Urinary bladder (tissue), 4 donors: ENCODE data around the gene ATP11A. TPM values are rescaled to one million over a fixed set of nuclear protein-coding genes. Genes with fewer than 3 reads are reported as not detected.

ENCODE experiments used
- DNase-seq: peaks from one replicate; pipeline ENCODE4 v3.0.0-alpha.2; 2015; ENCODE audit errors: extremely low spot score
- H3K27ac ChIP-seq: one replicate; pipeline ENCODE4 v1.5.1; 2013; ENCODE audit warnings: low read depth, mild to moderate bottlenecking, moderate library complexity
- H3K36me3 ChIP-seq: one replicate; pipeline ENCODE4 v1.6.1; 2013; ENCODE audit warnings: mild to moderate bottlenecking, moderate library complexity; ENCODE audit not compliant: insufficient read depth
- H3K4me1 ChIP-seq: one replicate; pipeline ENCODE4 v1.6.1; 2013; ENCODE audit warnings: mild to moderate bottlenecking, moderate library complexity; ENCODE audit not compliant: insufficient read depth
- H3K4me3 ChIP-seq: one replicate; pipeline ENCODE4 v1.5.1; 2013; ENCODE audit warnings: low read depth, low read length
- WGBS: extraction: QIAGEN DNeasy Blood & Tissue Kit; methylation state at CpG from one replicate; pipeline ENCODE4 v1.1.7; 2013; 5-methylcytosine and 5-hydroxymethylcytosine counted together
- polyA plus RNA-seq: library from polyadenylated mRNA; stranded (reverse); fragments of 200-250 nt; gene quantifications from one replicate; pipeline ENCODE4 v1.2.3, GENCODE V29; 2013
- total RNA-seq: library from RNA; depleted of rRNA; stranded (reverse); fragments of >200 nt; gene quantifications from one replicate; pipeline ENCODE4 v1.2.3, GENCODE V29; 2014
- donor health status: healthy with polysubstance abuse.
- donor health status: healthy.

Gene ATP11A
- total and polyA plus RNA-seq, 2 donors: 11.4 to 26.2 TPM

- no peak overlapping the region for H3K4me3 ChIP-seq
- no peak overlapping the region for H3K27ac ChIP-seq
- H3K4me1 ChIP-seq: no peaks in the 10 kb centered on the region
- no peaks in the 10 kb centered on the region for H3K36me3 ChIP-seq
- no peak for DNase-seq
- WGBS: 51% methylated on average over 18 of the region's 18 CpGs
These were observed 59.3 kb downstream of the ATP11A start for GRCh38 chr13:112748947-112749735.

DNA sequence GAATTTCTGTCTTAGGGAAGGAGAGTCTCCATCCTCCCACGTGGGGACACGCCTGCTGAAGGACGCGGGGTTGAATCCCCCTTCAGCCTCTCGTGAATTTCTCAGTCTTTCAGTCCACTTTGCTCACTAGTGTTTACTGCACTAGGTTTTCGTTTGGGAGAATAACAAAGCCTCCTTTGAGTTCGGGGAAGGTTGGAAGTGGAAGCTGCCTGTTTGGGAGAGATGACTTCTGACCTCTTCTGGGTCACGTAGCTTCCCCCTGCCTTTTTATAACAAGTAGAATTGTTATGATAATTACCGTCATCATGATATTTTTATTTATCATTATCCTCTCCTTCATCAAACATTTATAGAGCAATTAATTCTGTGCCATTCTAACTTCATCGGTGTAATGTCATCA lies 60.7 kb downstream of the ATP11A start:
- DNase-seq: no peak
- Histone ChIP-seq H3K27ac (no peak overlapping the region), H3K36me3 (no peaks in the 10 kb centered on the region), H3K4me3 (no peak overlapping the region), H3K4me1 (no peaks in the 10 kb centered on the region)
- WGBS: 92% methylated on average over 10 of the region's 10 CpGs

- no peak overlapping the region for H3K27ac ChIP-seq
- H3K36me3 ChIP-seq: no peaks in the 10 kb centered on the region
- DNase-seq: no peak
- H3K4me1 ChIP-seq: no peaks in the 10 kb centered on the region
- 97% methylated on average over 7 of the region's 7 CpGs for WGBS
- H3K4me3 ChIP-seq: no peak overlapping the region
These were observed 61.8 kb downstream of the ATP11A start for GRCh38 chr13:112751617-112752016.

- no peak for DNase-seq
- Histone ChIP-seq H3K4me1 (no peaks in the 10 kb centered on the region), H3K4me3 (no peak overlapping the region), H3K27ac (no peak overlapping the region), H3K36me3 (no peaks in the 10 kb centered on the region)
- WGBS: 89% methylated on average over 20 of the region's 20 CpGs
These were observed 62.4 kb downstream of the ATP11A start for GRCh38 chr13:112752211-112752610.

DNA sequence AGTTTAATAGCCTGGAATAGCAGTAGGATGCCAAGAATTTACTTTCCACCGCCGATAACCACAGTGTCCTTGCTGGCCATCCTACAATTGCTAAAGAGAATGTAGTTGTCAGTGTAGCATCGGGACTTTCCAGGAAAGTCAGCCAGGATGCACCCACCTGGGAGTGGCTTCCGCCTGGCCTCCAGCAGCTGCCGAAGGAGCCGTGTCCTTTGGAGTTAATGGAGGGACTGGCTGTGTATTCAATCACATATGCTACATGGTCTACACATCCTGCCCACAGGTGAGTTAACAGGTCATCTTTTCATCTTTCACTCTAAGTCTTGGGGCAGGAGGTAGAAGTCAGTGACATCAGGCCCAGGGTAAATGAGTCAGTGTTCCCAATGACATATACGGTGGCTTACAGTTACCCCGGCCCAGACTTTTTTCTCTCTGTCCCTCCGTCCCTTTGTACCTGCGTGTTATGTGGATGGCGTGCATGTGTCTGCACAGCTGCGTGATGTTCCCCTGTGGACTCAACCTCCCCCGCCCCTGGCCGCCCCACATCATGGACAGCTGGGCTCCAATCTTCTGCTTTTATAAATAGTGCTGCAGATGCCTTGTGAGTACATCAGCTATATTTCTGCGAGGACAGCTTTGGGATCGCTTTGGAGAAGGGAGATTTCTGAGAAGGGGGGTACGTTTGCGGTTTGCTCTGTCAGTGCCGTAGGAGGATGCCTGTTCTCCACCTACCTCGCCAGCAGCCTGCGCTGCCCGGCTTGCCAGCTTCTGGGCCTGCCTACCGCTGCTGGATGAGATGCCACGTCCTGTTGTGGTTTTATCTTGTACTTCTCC lies 63.1 kb downstream of the ATP11A start:
- no peak for DNase-seq
- Histone ChIP-seq H3K27ac (no peak overlapping the region), H3K4me1 (no peaks in the 10 kb centered on the region), H3K4me3 (no peak overlapping the region), H3K36me3 (no peaks in the 10 kb centered on the region)
- 57% methylated on average over 24 of the region's 24 CpGs for WGBS

DNA sequence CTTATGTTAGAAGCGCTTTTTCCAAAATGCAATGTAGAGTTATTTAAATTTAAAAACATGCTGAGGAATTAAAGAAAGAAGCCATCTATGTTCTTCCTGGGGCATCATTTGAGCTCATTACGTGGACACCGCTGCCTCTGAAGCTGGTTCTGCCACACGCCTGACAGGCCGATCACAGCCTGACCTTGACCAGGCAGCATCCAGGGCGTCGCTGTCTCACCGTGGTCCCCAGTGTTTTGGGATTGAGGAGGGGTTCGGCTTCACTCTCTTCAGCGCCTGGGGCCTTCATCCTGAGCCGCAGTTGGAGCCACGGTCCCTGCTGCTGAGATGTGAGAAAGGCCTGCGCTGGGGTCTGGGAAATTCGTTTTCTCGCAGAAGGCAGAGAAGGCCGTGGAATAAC lies 64.0 kb downstream of the ATP11A start:
- 85% methylated on average over 16 of the region's 16 CpGs for WGBS
- no peak overlapping the region for H3K27ac ChIP-seq
- no peaks in the 10 kb centered on the region for H3K4me1 ChIP-seq
- H3K36me3 ChIP-seq: no peaks in the 10 kb centered on the region
- H3K4me3 ChIP-seq: no peak overlapping the region
- DNase-seq: no peak

- WGBS: 95% methylated on average over 29 of the region's 29 CpGs
- DNase-seq: no peak
- Histone ChIP-seq H3K4me1 (no peaks in the 10 kb centered on the region), H3K4me3 (no peak overlapping the region), H3K36me3 (no peaks in the 10 kb centered on the region), H3K27ac (no peak overlapping the region)
These were observed 64.6 kb downstream of the ATP11A start for GRCh38 chr13:112754281-112755025.

DNA sequence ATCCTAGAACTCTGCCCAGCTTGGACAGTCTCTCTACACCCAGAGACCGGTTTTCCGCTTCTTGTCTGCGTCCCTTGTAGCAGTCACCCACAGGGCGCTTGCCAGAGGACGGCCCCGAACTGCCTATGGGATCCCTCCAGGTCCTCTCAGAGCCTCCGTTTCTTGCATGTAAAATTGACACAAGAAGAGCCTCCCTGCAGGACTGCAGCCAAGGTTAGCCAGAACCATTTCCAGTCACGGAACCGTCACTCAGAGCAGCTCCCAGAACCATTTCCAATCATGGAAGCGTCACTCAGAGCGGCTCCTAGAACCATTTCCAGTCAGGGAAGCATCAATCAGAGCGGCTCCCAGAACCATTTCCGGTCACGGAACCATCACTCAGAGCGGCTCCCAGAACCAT lies 65.5 kb downstream of the ATP11A start:
- H3K27ac ChIP-seq: no peak overlapping the region
- WGBS: 95% methylated on average over 15 of the region's 15 CpGs

DNA sequence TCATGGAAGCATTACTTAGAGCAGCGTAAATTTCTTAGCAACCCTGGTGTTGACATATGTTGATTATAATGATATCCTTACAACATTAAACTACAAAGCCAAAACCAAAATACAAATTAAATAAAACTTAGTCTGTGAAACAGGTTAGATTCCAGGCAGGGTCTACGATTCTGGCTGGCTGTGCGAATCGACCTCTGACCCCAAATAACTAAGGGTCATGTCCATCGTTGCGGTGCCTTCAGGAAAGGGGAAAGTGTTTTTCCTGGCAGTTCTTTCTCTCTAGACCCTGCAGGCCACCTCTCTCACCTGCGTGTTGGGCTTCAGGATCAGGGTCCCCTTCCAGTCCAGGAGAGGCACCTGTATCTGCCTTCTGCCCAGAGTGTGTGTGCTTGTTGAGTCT lies 66.2 kb downstream of the ATP11A start:
- H3K4me3 ChIP-seq: no peak overlapping the region
- no peak overlapping the region for H3K27ac ChIP-seq
- no peaks in the 10 kb centered on the region for H3K36me3 ChIP-seq
- DNase-seq: no peak
- H3K4me1 ChIP-seq: no peaks in the 10 kb centered on the region
- WGBS: 92% methylated on average over 7 of the region's 7 CpGs

More for the DNA sequence above, 65.5 kb downstream of the ATP11A start:
- Histone ChIP-seq H3K36me3 (no peaks in the 10 kb centered on the region), H3K4me1 (no peaks in the 10 kb centered on the region), H3K4me3 (no peak overlapping the region)
- DNase-seq: no peak

DNA sequence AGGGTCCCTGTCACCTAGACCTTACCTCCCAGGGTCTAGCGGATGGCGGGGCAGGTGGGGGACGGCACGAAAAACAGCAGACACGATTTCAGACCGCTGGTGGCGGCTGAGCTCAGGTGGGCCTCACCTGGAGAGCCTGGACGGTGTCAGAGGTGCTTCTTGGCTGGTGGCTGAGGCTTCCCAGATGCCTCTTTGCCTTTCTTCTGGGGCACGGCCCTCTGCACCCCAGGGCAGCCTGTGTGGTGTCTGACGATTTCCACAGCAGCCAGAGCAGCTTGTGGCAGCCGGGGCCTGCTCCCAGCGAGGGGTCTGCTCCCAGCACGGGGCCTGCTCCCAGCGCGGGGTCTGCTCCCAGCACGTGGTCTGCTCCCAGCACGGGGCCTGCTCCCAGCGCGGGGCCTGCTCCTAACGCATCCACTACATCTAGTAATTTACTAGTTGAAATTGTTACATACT lies 66.7 kb downstream of the ATP11A start:
- Histone ChIP-seq H3K36me3 (no peaks in the 10 kb centered on the region), H3K4me1 (no peaks in the 10 kb centered on the region), H3K4me3 (no peak overlapping the region), H3K27ac (no peak overlapping the region)
- DNase-seq: no peak
- 93% methylated on average over 20 of the region's 20 CpGs for WGBS

GRCh38 chr13:112756967-112757758 lies 67.3 kb downstream of the ATP11A start:
- H3K4me1 ChIP-seq: no peaks in the 10 kb centered on the region
- no peak overlapping the region for H3K4me3 ChIP-seq
- H3K27ac ChIP-seq: no peak overlapping the region
- WGBS: 83% methylated on average over 16 of the region's 16 CpGs
- H3K36me3 ChIP-seq: no peaks in the 10 kb centered on the region
- no peak for DNase-seq

- Histone ChIP-seq H3K4me1 (no peaks in the 10 kb centered on the region), H3K4me3 (no peak overlapping the region), H3K36me3 (no peaks in the 10 kb centered on the region), H3K27ac (no peak overlapping the region)
- WGBS: 85% methylated on average over 10 of the region's 10 CpGs
- no peak for DNase-seq
These were observed 67.9 kb downstream of the ATP11A start for GRCh38 chr13:112757759-112758086.

GRCh38 chr13:112759053-112759452 lies 69.2 kb downstream of the ATP11A start:
- Histone ChIP-seq H3K4me3 (no peak overlapping the region), H3K36me3 (no peaks in the 10 kb centered on the region), H3K27ac (no peak overlapping the region), H3K4me1 (no peaks in the 10 kb centered on the region)
- DNase-seq: no peak
- 95% methylated on average over 9 of the region's 9 CpGs for WGBS
